GM12875 (cell line): ENCODE data around the gene PDK2.

ENCODE experiments used
- H3K4me3 ChIP-seq: one replicate; pipeline ENCODE4 v1.5.1; 2011; ENCODE audit warnings: low read depth, low read length, control low read depth
- CTCF ChIP-seq: IDR thresholded peaks from 2 replicates; pipeline ENCODE4 v1.5.1; 2011; ENCODE audit warnings: low read depth, mild to moderate bottlenecking, control low read depth, inconsistent platforms, low read length, moderate library complexity, borderline replicate concordance; ENCODE audit not compliant: insufficient read depth

Gene PDK2

GRCh38 chr17:50095626-50096037 is 481 bp downstream of the PDK2 start:
- H3K4me3 ChIP-seq = peak overlapping the region; percentile 67
- no peak for TF ChIP-seq CTCF

GRCh38 chr17:50096092-50096491 is 941 bp downstream of the PDK2 start:
- TF ChIP-seq CTCF = no peak
- no peak overlapping the region for H3K4me3 ChIP-seq

- TF ChIP-seq CTCF = no peak
- no peak overlapping the region for H3K4me3 ChIP-seq
Measured at GRCh38 chr17:50096758-50097157, 1.6 kb downstream of the PDK2 start.

- TF ChIP-seq CTCF = no peak
- no peak overlapping the region for H3K4me3 ChIP-seq
Measured at GRCh38 chr17:50097455-50097854, 2.3 kb downstream of the PDK2 start.

DNA sequence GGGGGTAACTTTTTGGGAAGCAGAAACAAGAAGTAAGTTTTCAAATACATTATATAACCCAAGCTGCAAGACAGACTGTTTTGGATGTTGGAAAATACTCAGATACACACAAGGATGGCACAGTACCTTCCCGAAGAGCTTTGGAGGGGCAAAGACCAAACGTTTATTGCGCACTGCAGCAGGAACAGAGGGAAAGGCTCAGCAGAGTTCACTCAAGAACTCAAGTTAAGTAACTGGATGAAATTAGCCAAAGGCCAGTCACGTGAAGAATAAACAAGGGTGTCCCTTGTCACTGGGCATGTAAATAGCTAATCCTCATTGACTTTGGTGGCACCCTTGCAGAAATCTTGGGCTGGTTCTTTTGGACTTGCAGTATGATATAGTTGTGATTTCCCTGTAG is 2.8 kb downstream of the PDK2 start:
- no peak for TF ChIP-seq CTCF
- H3K4me3 ChIP-seq = no peak overlapping the region

GRCh38 chr17:50098583-50098982 is 3.4 kb downstream of the PDK2 start:
- H3K4me3 ChIP-seq = no peak overlapping the region
- no peak for TF ChIP-seq CTCF

DNA sequence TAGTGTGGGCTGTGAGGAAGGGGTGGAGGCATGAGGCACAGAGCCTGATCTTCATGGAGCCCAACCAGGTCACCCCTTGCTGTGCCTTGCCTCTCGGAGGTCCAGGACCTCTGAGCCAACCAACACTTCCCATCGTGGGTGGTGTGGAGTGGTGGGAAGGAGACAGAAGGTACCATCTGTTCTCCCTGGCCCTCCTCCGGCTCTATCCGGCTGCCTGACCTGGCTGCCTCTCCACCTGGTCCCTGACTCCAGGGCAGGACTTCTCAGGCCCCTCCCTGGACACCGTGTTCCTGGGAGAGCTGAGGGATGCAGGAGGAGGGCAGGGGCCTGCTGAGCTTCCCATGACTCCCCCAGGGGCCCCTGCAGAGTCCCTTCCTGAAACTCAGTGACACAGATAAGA is 3.9 kb downstream of the PDK2 start:
- H3K4me3 ChIP-seq = no peak overlapping the region
- TF ChIP-seq CTCF = no peak
